ENCODE data around the gene SLC26A6. TPM values are rescaled to one million over a fixed set of nuclear protein-coding genes. Genes with fewer than 3 reads are reported as not detected.
A peak's percentile ranks its signal among the peaks of the same experiment; 100 is the strongest.

Gene SLC26A6
- total RNA-seq, 3 donors from 2014 or later: 12.6 to 21.6 (median 16.0) TPM

GRCh38 chr3:48661501-48662144, 26.4 kb upstream of the SLC26A6 start:
- Histone ChIP-seq H3K27me3 (peaks cover 8 to 19% of the 10 kb centered on the region in 2 donors), H3K9me3 (no peaks in the 10 kb centered on the region), H3K27ac (no peak overlapping the region), H3K4me1 (peaks cover 0 to 7% of the 10 kb centered on the region in 2 donors), H3K36me3 (no peaks in the 10 kb centered on the region), H3K4me3 (peak overlapping the region in 2 of 3 donors; percentile 35 to 53)
- peak; percentile 41 to 61 (median 51) for TF ChIP-seq POLR2AphosphoS5 (IDR thresholded peaks at IDR 0.05)
- TF ChIP-seq CTCF (IDR thresholded peaks at IDR 0.05): no peak
- peak in 1 of 2 donors; percentile 75 for DNase-seq (ENCODE audit: low spot score in 2 of 2)
- intact Hi-C loops (cut with DNase I; ENCODE audit: low total_unique reads): no loop called here

GRCh38 chr3:48660800-48661400, 25.6 kb upstream of the SLC26A6 start:
- H3K27ac ChIP-seq: no peak overlapping the region
- intact Hi-C loops (cut with DNase I; ENCODE audit: low total_unique reads): no loop called here
- DNase-seq (ENCODE audit: low spot score in 2 of 2): no peak
- no peaks in the 10 kb centered on the region for H3K9me3 ChIP-seq
- H3K4me1 ChIP-seq: peaks cover 0 to 7% of the 10 kb centered on the region in 2 donors
- peaks cover 8 to 19% of the 10 kb centered on the region in 2 donors for H3K27me3 ChIP-seq
- TF ChIP-seq POLR2AphosphoS5 (IDR thresholded peaks at IDR 0.05): no peak
- no peak for TF ChIP-seq CTCF (IDR thresholded peaks at IDR 0.05)
- TF ChIP-seq POLR2A (IDR thresholded peaks at IDR 0.05): no peak
- H3K36me3 ChIP-seq: no peaks in the 10 kb centered on the region
- peak overlapping the region in 1 of 3 donors; percentile 53 for H3K4me3 ChIP-seq

GRCh38 chr3:48656841-48657281, 21.6 kb upstream of the SLC26A6 start:
- H3K4me3 ChIP-seq: peak overlapping the region; percentile 51 to 84 (median 70)
- no peaks in the 10 kb centered on the region for H3K4me1 ChIP-seq
- peak overlapping the region; percentile 76 to 86 for H3K27ac ChIP-seq
- H3K36me3 ChIP-seq: no peaks in the 10 kb centered on the region
- intact Hi-C loops (cut with DNase I; ENCODE audit: low total_unique reads): loop anchor here (10.0 kb wide), 1 partner anchor 948 kb away; no protein-coding TSS in a partner anchor
- H3K27me3 ChIP-seq: peaks cover 0 to 12% of the 10 kb centered on the region in 2 donors
- no peaks in the 10 kb centered on the region for H3K9me3 ChIP-seq
- TF ChIP-seq POLR2A (IDR thresholded peaks at IDR 0.05): no peak
- no peak for TF ChIP-seq CTCF (IDR thresholded peaks at IDR 0.05)
- TF ChIP-seq POLR2AphosphoS5 (IDR thresholded peaks at IDR 0.05): no peak
- DNase-seq (ENCODE audit: low spot score in 2 of 2): no peak

GRCh38 chr3:48656061-48656840, 21.0 kb upstream of the SLC26A6 start:
- intact Hi-C loops (cut with DNase I; ENCODE audit: low total_unique reads): loop anchor here (10.0 kb wide), 1 partner anchor 949 kb away; no protein-coding TSS in a partner anchor
- Histone ChIP-seq H3K36me3 (no peaks in the 10 kb centered on the region), H3K27me3 (peaks cover 0 to 11% of the 10 kb centered on the region in 2 donors), H3K27ac (peak overlapping the region; percentile 76 to 86), H3K4me1 (no peaks in the 10 kb centered on the region), H3K9me3 (no peaks in the 10 kb centered on the region), H3K4me3 (peak overlapping the region; percentile 51 to 84 (median 70))
- TF ChIP-seq CTCF (IDR thresholded peaks at IDR 0.05) (peak; percentile 29 to 66 (median 29)), POLR2A (IDR thresholded peaks at IDR 0.05) (no peak), POLR2AphosphoS5 (IDR thresholded peaks at IDR 0.05) (peak in 1 of 3 donors; percentile 33)
- DNase-seq (ENCODE audit: low spot score in 2 of 2): peak; percentile 75 to 76
